Mesendoderm (in vitro differentiated cells): ENCODE data around the gene RABL6. TPM values are rescaled to one million over a fixed set of nuclear protein-coding genes. Genes with fewer than 3 reads are reported as not detected.
A peak's percentile ranks its signal among the peaks of the same experiment; 100 is the strongest.

Experiments used
- DNase-seq: peaks from one replicate; pipeline ENCODE4 v3.0.0; 2013
- H2AK5ac ChIP-seq: 2 replicates; pipeline ENCODE4 v1.6.1; 2013; ENCODE audit warnings: low read length, inconsistent platforms
- H2BK120ac ChIP-seq: 2 replicates; pipeline ENCODE4 v1.6.1; 2013; ENCODE audit warnings: low read depth, mild to moderate bottlenecking, low read length, moderate library complexity, mixed read lengths
- H2BK15ac ChIP-seq: replicated peaks from 2 replicates; pipeline ENCODE4 v1.6.1; 2013; ENCODE audit warnings: low read depth, mild to moderate bottlenecking, moderate library complexity
- H2BK5ac ChIP-seq: 2 replicates; pipeline ENCODE4 v1.6.1; 2013; ENCODE audit warnings: low read length, inconsistent platforms
- H3K18ac ChIP-seq: 2 replicates; pipeline ENCODE4 v1.6.1; 2013; ENCODE audit warnings: mild to moderate bottlenecking, low read length, mixed read lengths
- H3K23ac ChIP-seq: one replicate; pipeline ENCODE4 v1.6.1; 2013; ENCODE audit warnings: low read length
- H3K27ac ChIP-seq: 2 replicates; pipeline ENCODE4 v1.5.1; 2013; ENCODE audit warnings: low read depth, mild to moderate bottlenecking, inconsistent platforms, low read length, moderate library complexity
- H3K27me3 ChIP-seq: 2 replicates; pipeline ENCODE4 v1.6.1; 2013; ENCODE audit warnings: low read length, control low read depth, mild to moderate bottlenecking, inconsistent platforms; ENCODE audit not compliant: insufficient read depth, poor library complexity
- H3K36me3 ChIP-seq: 2 replicates; pipeline ENCODE4 v1.6.1; 2013; ENCODE audit warnings: low read length, inconsistent platforms; ENCODE audit not compliant: control insufficient read depth, insufficient read depth
- H3K4ac ChIP-seq: one replicate; pipeline ENCODE4 v1.6.1; 2013; ENCODE audit warnings: low read depth, mild to moderate bottlenecking, low read length, moderate library complexity
- H3K4me1 ChIP-seq: 2 replicates; pipeline ENCODE4 v1.6.1; 2013; ENCODE audit warnings: low read depth, low read length, inconsistent platforms; ENCODE audit not compliant: control insufficient read depth
- H3K4me2 ChIP-seq: 2 replicates; pipeline ENCODE4 v1.6.1; 2013; ENCODE audit warnings: low read length
- H3K4me3 ChIP-seq: 2 replicates; pipeline ENCODE4 v1.5.1; 2013; ENCODE audit warnings: mild to moderate bottlenecking, low read length
- H3K56ac ChIP-seq: one replicate; pipeline ENCODE4 v1.6.1; 2013; ENCODE audit warnings: low read length
- H3K79me1 ChIP-seq: 2 replicates; pipeline ENCODE4 v1.6.1; 2013; ENCODE audit warnings: low read length, inconsistent platforms
- H3K79me2 ChIP-seq: 2 replicates; pipeline ENCODE4 v1.6.1; 2013; ENCODE audit warnings: mild to moderate bottlenecking, low read length; ENCODE audit not compliant: control insufficient read depth, insufficient read depth
- H3K9ac ChIP-seq: 2 replicates; pipeline ENCODE4 v1.6.1; 2013; ENCODE audit warnings: low read length, inconsistent platforms
- H4K5ac ChIP-seq: one replicate; pipeline ENCODE4 v1.6.1; 2013; ENCODE audit warnings: low read length
- H4K8ac ChIP-seq: one replicate; pipeline ENCODE4 v1.6.1; 2013; ENCODE audit warnings: low read depth, mild to moderate bottlenecking, control low read depth, low read length, moderate library complexity
- WGBS: extraction: QIAGEN DNeasy Blood & Tissue Kit; methylation state at CpG from one replicate; pipeline ENCODE4 v1.1.7; 2013; ENCODE audit warnings: low lambda C conversion rate, missing lambda C conversion rate; ENCODE audit not compliant: insufficient coverage; ENCODE audit errors: extremely low coverage; 5-methylcytosine and 5-hydroxymethylcytosine counted together
- polyA plus RNA-seq, 2 experiments: library from polyadenylated mRNA; stranded (reverse); fragments of 200-250 nt; gene quantifications; one replicate each; pipeline ENCODE4 v1.2.3, GENCODE V29; 2013

The RABL6 gene, protein sequence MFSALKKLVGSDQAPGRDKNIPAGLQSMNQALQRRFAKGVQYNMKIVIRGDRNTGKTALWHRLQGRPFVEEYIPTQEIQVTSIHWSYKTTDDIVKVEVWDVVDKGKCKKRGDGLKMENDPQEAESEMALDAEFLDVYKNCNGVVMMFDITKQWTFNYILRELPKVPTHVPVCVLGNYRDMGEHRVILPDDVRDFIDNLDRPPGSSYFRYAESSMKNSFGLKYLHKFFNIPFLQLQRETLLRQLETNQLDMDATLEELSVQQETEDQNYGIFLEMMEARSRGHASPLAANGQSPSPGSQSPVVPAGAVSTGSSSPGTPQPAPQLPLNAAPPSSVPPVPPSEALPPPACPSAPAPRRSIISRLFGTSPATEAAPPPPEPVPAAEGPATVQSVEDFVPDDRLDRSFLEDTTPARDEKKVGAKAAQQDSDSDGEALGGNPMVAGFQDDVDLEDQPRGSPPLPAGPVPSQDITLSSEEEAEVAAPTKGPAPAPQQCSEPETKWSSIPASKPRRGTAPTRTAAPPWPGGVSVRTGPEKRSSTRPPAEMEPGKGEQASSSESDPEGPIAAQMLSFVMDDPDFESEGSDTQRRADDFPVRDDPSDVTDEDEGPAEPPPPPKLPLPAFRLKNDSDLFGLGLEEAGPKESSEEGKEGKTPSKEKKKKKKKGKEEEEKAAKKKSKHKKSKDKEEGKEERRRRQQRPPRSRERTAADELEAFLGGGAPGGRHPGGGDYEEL
- 81.0 TPM for polyA plus RNA-seq (2013, experiment 1 of 2)
- 80.3 TPM for polyA plus RNA-seq (2013, experiment 2 of 2)

DNA sequence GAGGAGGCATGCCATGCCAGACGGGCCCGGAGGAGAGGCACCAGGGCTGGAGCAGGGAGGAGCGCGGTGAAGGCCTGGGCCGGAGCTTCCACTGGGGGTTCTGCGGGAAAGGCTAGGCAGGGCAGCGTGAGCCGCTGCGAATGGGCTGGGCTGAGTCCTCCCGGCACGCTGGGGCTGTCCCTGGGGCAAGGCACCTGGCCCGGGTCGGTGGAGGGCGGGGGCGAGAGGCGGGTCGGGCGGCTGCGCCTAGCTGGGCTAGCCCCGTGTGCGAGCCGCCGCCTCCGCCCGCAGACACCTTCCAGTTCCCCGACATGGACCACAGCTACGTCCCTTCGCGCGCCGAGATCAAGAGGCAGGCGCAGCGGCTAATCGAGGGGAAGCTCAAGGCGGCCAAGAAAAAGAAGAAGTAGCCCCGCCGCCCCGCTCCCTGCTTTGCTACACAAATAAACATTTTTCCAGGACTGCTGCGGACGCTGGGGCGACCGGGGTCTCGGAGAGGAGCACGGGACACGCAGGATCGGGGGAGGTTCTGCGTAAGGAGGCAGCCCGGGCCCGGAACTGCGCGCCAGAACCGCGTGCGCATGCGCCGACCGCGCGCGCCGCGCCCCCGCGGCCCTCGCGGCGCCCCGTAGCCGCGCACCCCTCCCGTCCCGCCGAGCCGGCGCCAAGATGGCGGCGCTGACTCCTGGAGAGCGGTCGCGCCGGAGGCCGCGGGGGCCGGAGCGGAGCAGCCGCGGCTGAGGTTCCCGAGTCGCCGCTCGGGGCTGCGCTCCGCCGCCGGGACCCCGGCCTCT, at the start of gene RABL6:
Gene RABL6, plus strand, starts transcription at position 668 of the 794 bp plus-strand sequence. CDS start 249 bp downstream, outside the sequence.
- Histone ChIP-seq H3K79me2 (peaks cover 35% of the 10 kb centered on the region), H4K5ac (no peak within 1 kb of the TSS), H3K79me1 (peaks cover 14% of the 10 kb centered on the region), H3K4ac (peak within 1 kb of the TSS; percentile 90), H2BK5ac (peak within 1 kb of the TSS; percentile 67), H3K18ac (peak within 1 kb of the TSS; percentile 98), H3K4me2 (peak within 1 kb of the TSS; percentile 93), H2BK15ac (no peak within 1 kb of the TSS), H3K36me3 (no peaks in the 10 kb centered on the region), H3K56ac (peak within 1 kb of the TSS; percentile 95), H3K9ac (peak within 1 kb of the TSS; percentile 97), H2BK120ac (peak within 1 kb of the TSS; percentile 69), H3K27ac (peak within 1 kb of the TSS; percentile 73), H4K8ac (no peak within 1 kb of the TSS), H3K23ac (peak within 1 kb of the TSS; percentile 66), H3K27me3 (no peaks in the 10 kb centered on the region), H3K4me3 (peak within 1 kb of the TSS; percentile 93), H3K4me1 (peaks cover 4% of the 10 kb centered on the region), H2AK5ac (no peak within 1 kb of the TSS)
- peak; percentile 75 for DNase-seq
- no CpG with 5 or more reads among the region's 96 CpGs for WGBS

DNA sequence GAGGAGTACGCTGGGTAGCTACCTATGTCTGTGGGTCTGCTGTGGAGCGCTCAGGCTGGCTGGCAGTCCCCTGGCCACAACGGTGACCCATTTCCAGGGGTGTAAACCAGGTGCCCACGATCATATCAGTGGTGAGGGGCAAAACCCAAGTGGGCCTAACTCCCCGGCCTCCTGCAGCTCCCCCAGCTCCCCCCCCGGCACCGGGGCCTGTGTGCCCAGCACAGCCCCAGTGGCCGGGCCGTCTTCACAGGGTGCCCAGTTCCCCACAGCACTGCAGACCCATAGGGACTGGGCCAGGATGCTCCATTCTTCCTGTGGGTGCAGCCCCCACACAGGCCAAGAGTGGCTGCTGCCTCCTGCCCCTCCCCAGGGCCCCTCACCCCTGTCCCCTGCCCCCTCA, 48.7 kb upstream of the RABL6 start:
- Histone ChIP-seq H3K56ac (no peak overlapping the region), H4K5ac (no peak overlapping the region), H3K4me3 (no peak overlapping the region), H3K79me2 (no peaks in the 10 kb centered on the region), H3K27me3 (no peaks in the 10 kb centered on the region), H2AK5ac (no peak overlapping the region), H3K79me1 (no peaks in the 10 kb centered on the region), H3K18ac (no peak overlapping the region), H3K4ac (no peak overlapping the region), H3K23ac (no peak overlapping the region), H2BK5ac (no peak overlapping the region), H3K4me2 (no peak overlapping the region), H3K27ac (no peak overlapping the region), H3K9ac (no peak overlapping the region), H3K4me1 (no peaks in the 10 kb centered on the region), H3K36me3 (no peaks in the 10 kb centered on the region), H2BK120ac (no peak overlapping the region), H2BK15ac (no peak overlapping the region), H4K8ac (no peak overlapping the region)
- WGBS = no CpG with 5 or more reads among the region's 9 CpGs
- no peak for DNase-seq

- Histone ChIP-seq H3K18ac (no peak overlapping the region), H2AK5ac (no peak overlapping the region), H3K79me1 (no peaks in the 10 kb centered on the region), H3K23ac (no peak overlapping the region), H3K27ac (no peak overlapping the region), H3K56ac (no peak overlapping the region), H2BK120ac (no peak overlapping the region), H3K4me2 (no peak overlapping the region), H4K5ac (no peak overlapping the region), H3K9ac (no peak overlapping the region), H2BK5ac (no peak overlapping the region), H4K8ac (no peak overlapping the region), H3K4ac (no peak overlapping the region), H3K36me3 (no peaks in the 10 kb centered on the region), H3K4me3 (no peak overlapping the region), H3K4me1 (no peaks in the 10 kb centered on the region), H3K27me3 (no peaks in the 10 kb centered on the region), H2BK15ac (no peak overlapping the region), H3K79me2 (no peaks in the 10 kb centered on the region)
- no peak for DNase-seq
- no CpG with 5 or more reads among the region's 27 CpGs for WGBS
These were observed 48.1 kb upstream of the RABL6 start for GRCh38 chr9:136759436-136760325.

GRCh38 chr9:136760424-136760823, 47.3 kb upstream of the RABL6 start:
- no peaks in the 10 kb centered on the region for H3K79me1 ChIP-seq
- no CpG with 5 or more reads among the region's 25 CpGs for WGBS
- H3K79me2 ChIP-seq = no peaks in the 10 kb centered on the region
- H4K8ac ChIP-seq = no peak overlapping the region
- H3K56ac ChIP-seq = peak overlapping the region; percentile 15
- no peaks in the 10 kb centered on the region for H3K4me1 ChIP-seq
- H2BK120ac ChIP-seq = no peak overlapping the region
- H3K4me2 ChIP-seq = no peak overlapping the region
- no peaks in the 10 kb centered on the region for H3K27me3 ChIP-seq
- H3K18ac ChIP-seq = no peak overlapping the region
- no peak overlapping the region for H3K23ac ChIP-seq
- no peak overlapping the region for H2BK5ac ChIP-seq
- H2AK5ac ChIP-seq = no peak overlapping the region
- H3K27ac ChIP-seq = no peak overlapping the region
- no peak overlapping the region for H3K4ac ChIP-seq
- no peaks in the 10 kb centered on the region for H3K36me3 ChIP-seq
- H3K4me3 ChIP-seq = no peak overlapping the region
- DNase-seq = no peak
- no peak overlapping the region for H4K5ac ChIP-seq
- H3K9ac ChIP-seq = no peak overlapping the region
- no peak overlapping the region for H2BK15ac ChIP-seq
